Measurements from ENCODE around the gene ZMYND8. TPM values are rescaled to one million over a fixed set of nuclear protein-coding genes. Genes with fewer than 3 reads are reported as not detected.
"Not testable (repeated sequence)": the region's sequence is repeated elsewhere in the genome, so short reads cannot be mapped to it uniquely, and the experiment has no call there.

Gene ZMYND8
- total RNA-seq, 1 donor = 20.3 TPM

DNA sequence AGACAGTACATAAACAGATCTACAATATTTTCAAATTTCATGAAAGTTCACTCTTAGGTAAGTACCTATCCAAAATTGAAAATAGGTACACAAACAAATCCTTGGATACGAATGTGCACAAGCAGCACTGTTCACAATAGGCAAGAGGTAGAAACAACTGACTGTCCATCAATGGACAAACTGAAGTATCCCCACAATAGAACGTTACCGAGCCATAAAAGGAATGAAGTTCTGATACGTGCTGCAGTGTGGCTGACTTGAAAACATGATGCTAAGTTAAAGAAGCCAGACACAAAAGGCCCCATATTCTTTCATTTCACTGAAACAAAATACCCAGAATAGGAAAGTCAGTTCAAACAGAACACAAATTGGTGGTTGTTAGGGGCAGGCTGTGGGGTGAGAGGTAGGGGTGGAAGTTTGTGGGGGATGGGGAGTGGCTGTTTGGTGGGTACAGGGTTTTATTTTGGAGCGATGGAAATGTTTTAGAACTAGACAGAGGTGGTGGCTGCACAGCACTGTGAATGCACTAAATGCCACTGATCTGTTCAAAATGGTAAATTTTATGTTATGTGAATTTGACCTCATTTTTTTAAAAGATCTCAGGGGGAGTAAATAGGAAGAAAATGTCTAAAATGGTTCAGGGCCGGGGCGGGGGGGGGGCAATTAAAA is 89.5 kb downstream of the ZMYND8 start:
- TF ChIP-seq, protein P1, sequence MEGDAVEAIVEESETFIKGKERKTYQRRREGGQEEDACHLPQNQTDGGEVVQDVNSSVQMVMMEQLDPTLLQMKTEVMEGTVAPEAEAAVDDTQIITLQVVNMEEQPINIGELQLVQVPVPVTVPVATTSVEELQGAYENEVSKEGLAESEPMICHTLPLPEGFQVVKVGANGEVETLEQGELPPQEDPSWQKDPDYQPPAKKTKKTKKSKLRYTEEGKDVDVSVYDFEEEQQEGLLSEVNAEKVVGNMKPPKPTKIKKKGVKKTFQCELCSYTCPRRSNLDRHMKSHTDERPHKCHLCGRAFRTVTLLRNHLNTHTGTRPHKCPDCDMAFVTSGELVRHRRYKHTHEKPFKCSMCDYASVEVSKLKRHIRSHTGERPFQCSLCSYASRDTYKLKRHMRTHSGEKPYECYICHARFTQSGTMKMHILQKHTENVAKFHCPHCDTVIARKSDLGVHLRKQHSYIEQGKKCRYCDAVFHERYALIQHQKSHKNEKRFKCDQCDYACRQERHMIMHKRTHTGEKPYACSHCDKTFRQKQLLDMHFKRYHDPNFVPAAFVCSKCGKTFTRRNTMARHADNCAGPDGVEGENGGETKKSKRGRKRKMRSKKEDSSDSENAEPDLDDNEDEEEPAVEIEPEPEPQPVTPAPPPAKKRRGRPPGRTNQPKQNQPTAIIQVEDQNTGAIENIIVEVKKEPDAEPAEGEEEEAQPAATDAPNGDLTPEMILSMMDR (IDR thresholded peaks at IDR 0.05; ENCODE audit: insufficient read depth, low read depth, low read length) = no peak
- no peak overlapping the region for H3K4me3 ChIP-seq (ENCODE audit: low read depth, low read length)
- DNase-seq (ENCODE audit: low read depth) = no peak

DNA sequence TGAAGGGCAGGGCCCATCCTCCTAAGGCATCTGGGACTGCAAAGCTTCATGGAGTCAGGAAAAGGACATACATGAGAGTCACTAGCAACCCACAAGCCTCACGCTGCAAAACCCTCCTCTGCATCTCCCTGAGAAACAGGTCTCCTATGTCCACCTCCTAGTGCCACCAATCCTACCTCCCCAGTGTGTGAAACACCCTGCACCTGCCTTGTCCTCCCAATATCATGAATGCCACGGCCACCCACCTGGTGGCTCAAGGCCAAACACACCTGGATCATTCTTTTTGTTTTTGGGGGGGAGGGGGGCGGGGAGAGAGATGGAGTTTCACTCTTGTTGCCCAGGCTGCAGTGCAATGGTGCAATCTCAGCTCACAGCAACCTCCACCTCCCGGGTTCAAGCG is 90.5 kb downstream of the ZMYND8 start:
- DNase-seq (ENCODE audit: low read depth) = no peak
- no peak overlapping the region for H3K4me3 ChIP-seq (ENCODE audit: low read depth, low read length)
- TF ChIP-seq, protein P1 (IDR thresholded peaks at IDR 0.05; ENCODE audit: insufficient read depth, low read depth, low read length) = no peak

DNA sequence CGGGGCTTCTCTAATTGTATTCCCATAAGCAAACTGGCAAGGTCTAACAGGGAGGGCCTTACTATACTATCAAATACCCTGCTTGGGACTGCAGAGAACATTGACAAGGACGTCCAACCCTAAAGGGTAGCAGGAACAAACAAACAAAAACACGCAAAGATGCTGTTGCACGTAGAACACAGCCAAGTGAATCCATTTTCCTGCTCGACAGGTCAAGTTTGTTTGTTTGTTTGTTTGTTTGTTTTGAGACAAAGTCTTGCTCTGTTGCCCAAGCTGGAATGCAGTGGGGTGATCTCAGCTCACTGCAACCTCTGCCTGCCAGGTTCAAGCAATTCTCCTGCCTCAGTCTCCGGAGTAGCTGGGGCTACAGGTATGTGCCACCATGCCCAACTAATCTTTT is 91.3 kb downstream of the ZMYND8 start:
- H3K4me3 ChIP-seq (ENCODE audit: low read depth, low read length) = no peak overlapping the region
- no peak for DNase-seq (ENCODE audit: low read depth)
- TF ChIP-seq, protein P1 (IDR thresholded peaks at IDR 0.05; ENCODE audit: insufficient read depth, low read depth, low read length) = no peak

DNA sequence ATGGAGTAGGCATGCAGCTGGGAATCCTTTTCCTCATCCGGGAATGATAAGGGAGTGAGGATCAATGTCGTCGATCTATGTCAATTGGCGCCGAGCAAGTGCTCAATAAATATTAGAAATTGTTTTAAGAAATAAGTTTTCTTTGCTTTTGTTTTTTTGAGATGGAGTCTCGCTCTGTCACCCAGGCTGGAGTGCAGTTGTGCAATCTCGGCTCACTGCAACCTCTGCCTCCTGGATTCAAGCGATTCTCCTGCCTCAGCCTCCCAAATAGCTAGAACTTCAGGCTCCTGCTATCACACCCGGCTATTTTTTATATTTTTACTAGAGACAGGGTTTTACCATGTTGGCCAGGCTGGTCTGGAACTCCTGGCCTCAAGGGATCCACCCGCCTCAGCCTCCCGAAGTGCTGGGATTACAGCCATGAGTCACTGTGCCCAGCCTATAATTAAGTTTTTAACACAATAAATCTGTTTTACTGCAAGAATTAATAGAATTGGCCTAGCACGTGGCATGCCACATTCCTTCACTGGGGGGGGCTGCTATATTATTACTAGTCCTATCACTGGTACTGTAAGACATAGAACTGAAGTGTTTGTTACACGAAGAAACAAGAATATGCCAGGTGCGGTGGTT is 92.2 kb downstream of the ZMYND8 start:
- not testable (repeated sequence) for H3K4me3 ChIP-seq (ENCODE audit: low read depth, low read length); DNase-seq (ENCODE audit: low read depth)

DNA sequence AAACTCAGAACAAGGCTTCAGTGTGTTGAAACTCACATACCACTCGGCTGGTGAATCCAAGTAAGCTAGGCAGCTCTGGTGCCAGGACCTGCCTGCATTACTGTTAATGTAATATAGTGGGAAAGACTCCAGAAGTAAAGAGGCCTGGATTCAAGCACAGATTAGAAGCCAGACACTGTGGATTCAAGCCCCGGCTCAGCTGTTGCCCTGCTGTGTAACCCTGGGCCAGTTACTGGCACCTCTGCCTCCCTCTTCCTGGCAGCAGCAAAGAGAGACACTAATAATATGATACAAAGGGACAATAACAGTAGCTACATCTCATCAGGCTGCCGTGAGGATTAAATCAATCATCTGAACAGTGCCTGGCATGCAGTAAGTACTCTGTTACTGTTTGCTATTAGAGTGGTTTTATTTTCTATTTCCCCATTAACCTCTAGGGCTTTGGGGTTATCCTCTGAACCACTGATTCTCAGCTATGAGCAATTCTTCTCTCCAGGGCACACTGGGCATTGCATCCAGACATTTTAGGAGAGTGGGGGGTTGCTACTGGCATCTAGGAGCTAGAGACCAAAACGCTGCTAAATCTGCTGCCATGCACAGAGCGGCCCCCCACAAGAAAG is 92.9 kb downstream of the ZMYND8 start:
- DNase-seq (ENCODE audit: low read depth) = no peak
- TF ChIP-seq, protein P1 (IDR thresholded peaks at IDR 0.05; ENCODE audit: insufficient read depth, low read depth, low read length) = no peak

DNA sequence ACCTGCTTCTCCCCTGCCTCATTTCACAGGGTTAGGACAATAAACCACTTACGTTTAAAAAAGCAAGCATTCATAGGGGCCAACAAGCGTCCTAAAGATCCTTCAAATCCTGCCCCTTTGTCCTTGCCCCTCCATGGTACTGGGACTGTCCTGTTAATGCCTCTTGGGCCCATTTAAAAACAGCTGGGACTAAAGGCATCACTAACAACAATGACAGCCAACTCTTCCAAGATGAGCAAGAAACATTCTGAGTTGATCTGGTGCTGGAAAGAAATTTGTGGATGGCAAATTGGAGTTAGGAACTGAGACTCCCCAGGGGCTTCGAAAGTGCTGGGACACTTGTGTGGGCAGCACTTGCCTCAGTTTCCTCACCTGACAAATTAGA is 93.4 kb downstream of the ZMYND8 start:
- H3K4me3 ChIP-seq (ENCODE audit: low read depth, low read length) = no peak overlapping the region
- DNase-seq (ENCODE audit: low read depth) = no peak
- TF ChIP-seq, protein P1 (IDR thresholded peaks at IDR 0.05; ENCODE audit: insufficient read depth, low read depth, low read length) = no peak

More for the DNA sequence above, 92.9 kb downstream of the ZMYND8 start:
- H3K4me3 ChIP-seq (ENCODE audit: low read depth, low read length) = no peak overlapping the region

DNA sequence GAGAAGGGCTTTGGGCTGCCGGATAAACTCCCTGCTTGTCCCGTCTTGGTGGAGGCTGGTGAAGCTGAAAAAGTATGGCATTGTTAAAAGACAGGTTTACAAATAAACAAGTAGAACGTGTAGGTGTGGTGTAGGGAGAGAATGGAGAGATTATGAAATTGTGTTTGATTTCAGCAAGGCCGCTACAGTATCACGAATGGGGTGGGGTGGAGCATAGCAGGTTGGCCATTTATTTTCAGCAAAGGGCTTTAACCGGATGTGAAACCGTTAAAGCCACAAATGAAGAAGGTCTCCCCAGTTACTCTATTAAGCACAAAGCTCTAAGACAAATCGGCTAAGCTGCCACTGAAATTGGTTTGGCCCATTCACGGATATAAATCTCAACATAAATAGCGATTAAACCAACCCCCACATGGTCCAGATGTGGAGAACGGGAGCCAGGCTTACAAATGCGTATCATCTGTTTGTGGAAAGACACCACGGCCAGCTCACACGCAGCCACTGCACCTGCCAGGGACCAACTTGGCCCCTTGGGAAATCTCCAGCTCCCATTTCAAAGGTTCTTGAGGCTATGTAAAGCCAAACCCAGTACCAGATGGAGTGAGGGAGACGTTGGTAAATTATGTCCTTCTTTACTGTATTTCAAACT is 94.0 kb downstream of the ZMYND8 start:
- TF ChIP-seq, protein P1 (IDR thresholded peaks at IDR 0.05; ENCODE audit: insufficient read depth, low read depth, low read length) = no peak
- DNase-seq (ENCODE audit: low read depth) = no peak
- H3K4me3 ChIP-seq (ENCODE audit: low read depth, low read length) = no peak overlapping the region

All from fibroblast of villous mesenchyme (primary cell).